HepG2 (cell line): ENCODE data around the gene TRPT1. TPM values are rescaled to one million over a fixed set of nuclear protein-coding genes. Genes with fewer than 3 reads are reported as not detected.

Experiments
- ATAC-seq: fragments of 200-7000 bp; cut with Tn5 transposase; 3 replicates; pipeline ENCODE4 v1.9.1; 2020; ENCODE audit warnings: mild to moderate bottlenecking, moderate library complexity
- BruUV-seq: library from RNA; stranded (reverse); fragments of 400-500 nt; replicated peaks from 2 replicates; lab custom pipeline; 2021; lab: Mats Ljungman, UMichigan
- CTCF ChIA-PET: fragments of 300-600 bp; formaldehyde crosslinking; extraction: SDS; loops from one replicate; lab custom pipeline; 2021; ENCODE audit warnings: low total read pairs, inconsistent platforms, low intra/inter-chr PET ratio; lab: Yijun Ruan, JAX
- POLR2A ChIA-PET: fragments of 350-600 bp; sonication (Branson Sonifier 250); formaldehyde crosslinking; loops from one replicate; lab custom pipeline; 2020; ENCODE audit warnings: antibody characterized with exemption, inconsistent platforms; lab: Yijun Ruan, JAX
- DNase-seq: peaks from one replicate; pipeline ENCODE4 v3.0.0-alpha.2; 2015; ENCODE audit warnings: low spot score
- FAIRE-seq: peaks from 3 replicates; lab custom pipeline; 2011; peaks lifted over from hg19 to GRCh38; lab: Jason Lieb, UNC
- H2AFZ ChIP-seq: one replicate; pipeline ENCODE4 v1.6.1; 2011; ENCODE audit warnings: low read length, inconsistent platforms
- H3K27ac ChIP-seq: fragments of 300-600 bp; 3 replicates; pipeline ENCODE4 v1.8.0; 2011; ENCODE audit warnings: mixed run types, mild to moderate bottlenecking, mixed read lengths, low read length, inconsistent platforms; ENCODE audit not compliant: insufficient read depth; ENCODE audit errors: extremely low read length
- H3K27me3 ChIP-seq, 2 experiments: fragments of 200-600 bp in 1 of 2; 2 replicates in 1 of 2; 3 replicates in 1 of 2; pipeline versions ENCODE4 v1.6.0 to v1.8.0; 2011; ENCODE audit warnings: low read length in 2 of 2, mild to moderate bottlenecking in 2 of 2, moderate library complexity in 2 of 2, inconsistent platforms in 1 of 2; ENCODE audit not compliant: insufficient read depth in 2 of 2, control insufficient read depth in 1 of 2
- H3K36me3 ChIP-seq, 2 experiments: fragments of 200-600 bp in 1 of 2; replicated peaks in 1 of 2; 2 replicates in 1 of 2; 3 replicates in 1 of 2; pipeline versions ENCODE4 v1.5.1 to v1.8.0; 2011; ENCODE audit warnings: low read length in 2 of 2, inconsistent platforms in 1 of 2; ENCODE audit not compliant: insufficient read depth in 2 of 2, control insufficient read depth in 1 of 2
- H3K4me1 ChIP-seq: 2 replicates; pipeline ENCODE4 v1.5.1; 2012; ENCODE audit warnings: low read length, inconsistent platforms; ENCODE audit not compliant: insufficient read depth
- H3K4me2 ChIP-seq: 2 replicates; pipeline ENCODE4 v1.6.0; 2011; ENCODE audit warnings: low read depth, low read length, inconsistent platforms
- H3K4me3 ChIP-seq, 3 experiments: fragments of 200-600 bp in 1 of 3; sonication (generic), shearing (Covaris generic) in 1 of 3; replicated peaks in 1 of 3; 2 replicates each; pipeline ENCODE4 v1.5.1; 2011 to 2016; ENCODE audit warnings: low read length in 3 of 3, inconsistent platforms in 2 of 3, low read depth in 2 of 3, mild to moderate bottlenecking in 2 of 3, control low read depth in 1 of 3, mixed read lengths in 1 of 3; ENCODE audit not compliant: insufficient read depth in 1 of 3
- H3K79me2 ChIP-seq: one replicate; pipeline ENCODE4 v1.6.1; 2011; ENCODE audit warnings: low read length, inconsistent platforms; ENCODE audit not compliant: insufficient read depth
- H3K9ac ChIP-seq: 2 replicates; pipeline ENCODE4 v1.6.0; 2011; ENCODE audit warnings: mild to moderate bottlenecking, low read depth, low read length, inconsistent platforms; ENCODE audit not compliant: insufficient read depth
- H3K9me3 ChIP-seq: 2 replicates; pipeline ENCODE4 v1.5.1; 2012; ENCODE audit warnings: mild to moderate bottlenecking, low read length
- H4K20me1 ChIP-seq: 2 replicates; pipeline ENCODE4 v1.6.0; 2011; ENCODE audit warnings: inconsistent platforms, mild to moderate bottlenecking, low read length, moderate library complexity; ENCODE audit not compliant: insufficient read depth
- BCL6 ChIP-seq: IDR thresholded peaks from 2 replicates; pipeline ENCODE4 v1.6.1; 2016; ENCODE audit warnings: missing genetic modification reagents, missing compliant biosample characterization
- POLR2A ChIP-seq, 2 experiments: IDR thresholded peaks; 2 replicates each; pipeline ENCODE4 v1.6.1; 2011; ENCODE audit warnings: low read depth in 2 of 2, low read length in 2 of 2, mild to moderate bottlenecking in 1 of 2, moderate library complexity in 1 of 2; ENCODE audit not compliant: insufficient read depth in 1 of 2
- SCMH1 ChIP-seq: sonication (generic); formaldehyde crosslinking; IDR thresholded peaks from 2 replicates; pipeline ENCODE4 v1.9.0; 2021; ENCODE audit warnings: missing genetic modification reagents, mild to moderate bottlenecking, borderline replicate concordance
- WGBS: methylation state at CpG from one replicate; pipeline ENCODE4 v1.1.6; 2017; ENCODE audit warnings: low lambda C conversion rate; 5-methylcytosine and 5-hydroxymethylcytosine counted together
- in situ Hi-C: cut with HindIII; loops from 2 replicates; pipeline ENCODE4 v1.10.0; 2017; ENCODE audit warnings: low pct_unique_long_range_greater_than_20kb; ENCODE audit not compliant: extremely low pct_ligation_motif_present
- intact Hi-C: fragments of 100-400 bp; cut with micrococcal nuclease; formaldehyde crosslinking; loops from one replicate; pipeline ENCODE4 v1.10.0; 2022; ENCODE audit not compliant: unreplicated experiment
- polyA plus RNA-seq, 8 experiments: library from polyadenylated mRNA; depleted of rRNA in 3 of 8; stranded (reverse) in 7 of 8; unstranded in 1 of 8; fragments of >200 nt; fragmentation: Illumina TruSeq in 4 of 8; extraction: Trizol in 4 of 8; gene quantifications; 2 replicates each; pipeline versions ENCODE4 v1.2.1 to v1.2.3, GENCODE V29; 2011 to 2016; ENCODE audit warnings: low read depth in 4 of 8, missing spikeins in 1 of 8, mixed read lengths in 1 of 8; ENCODE audit not compliant: insufficient read depth in 1 of 8
- total RNA-seq, 5 experiments: library from RNA; depleted of rRNA; stranded (reverse); fragments of >200 nt; fragmentation: Illumina TruSeq; extraction: Trizol; gene quantifications; 2 replicates each; pipeline ENCODE4 v1.2.3, GENCODE V29; 2016; ENCODE audit warnings: low read depth in 1 of 5

Gene TRPT1
- total and polyA plus RNA-seq, 2 of the 13 experiments (the other 11 are each of a cell fraction or from before 2014, with no cell fraction given): 24.8 to 40.7 TPM

DNA sequence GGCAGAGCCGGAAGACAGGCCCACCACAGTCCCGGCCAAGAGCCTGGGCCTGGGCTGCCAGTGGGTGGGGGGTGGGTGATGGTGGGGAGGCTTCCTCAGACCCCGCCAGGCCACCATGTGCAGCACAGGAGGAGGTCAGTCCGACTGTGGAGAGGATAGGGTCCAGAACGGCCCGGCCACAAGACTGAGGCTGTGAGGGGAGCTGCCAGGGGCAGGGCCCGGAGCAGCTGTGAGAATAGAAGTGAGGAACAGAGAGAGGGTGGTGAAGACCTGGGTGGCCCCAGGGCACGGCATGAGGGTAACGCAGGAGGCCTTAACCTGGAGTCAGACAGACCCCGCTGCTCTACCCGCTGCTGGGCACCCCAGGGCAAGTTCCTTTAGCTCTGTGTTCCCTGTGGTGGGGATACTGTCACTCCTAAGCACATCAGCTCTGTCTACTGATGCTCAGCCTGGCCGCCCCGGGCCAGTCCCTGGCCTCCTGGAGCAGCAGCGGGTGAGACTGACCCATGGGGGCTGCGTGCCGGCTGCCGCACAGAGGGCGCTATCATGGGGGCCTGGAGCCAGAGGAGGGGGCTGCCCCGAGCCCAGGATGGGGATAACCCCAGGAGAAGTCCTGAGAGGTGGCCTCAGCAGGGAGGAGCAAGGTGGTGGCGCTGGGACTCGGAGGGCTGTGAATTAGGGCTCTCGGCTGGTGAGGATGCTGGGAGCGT, 17.7 kb downstream of the TRPT1 start:
- 83% methylated on average over 18 of the region's 23 CpGs for WGBS
- intact Hi-C loops: no loop called here
- Histone ChIP-seq H3K27me3 (peaks cover 0 to 1% of the 10 kb centered on the region in 2 experiments; a peak in 1 of 5 replicates), H3K4me2 (no peak overlapping the region), H3K9me3 (no peaks in the 10 kb centered on the region), H3K4me3 (no peak overlapping the region), H3K9ac (no peak overlapping the region), H3K79me2 (no peaks in the 10 kb centered on the region), H3K36me3 (peaks cover 12% of the 10 kb centered on the region in 2 experiments; a peak in 4 of 5 replicates), H3K4me1 (peaks cover 17% of the 10 kb centered on the region), H2AFZ (no peak overlapping the region), H3K27ac (no peak overlapping the region), H4K20me1 (0 out of 2 replicates have a peak, but pooled peaks cover 2% of the 10 kb centered on the region)
- TF ChIP-seq SCMH1 (CRISPR knock-in tag): no peak
- TF ChIP-seq POLR2A (IDR thresholded peaks at IDR 0.05; ENCODE audit: insufficient read depth in 1 of 2, low read depth in 2 of 2, low read length in 2 of 2): 0 out of 4 replicates have a peak, but pooled peaks of 1 of the 2 experiments have one; percentile 1
- in situ Hi-C loops: no loop called here
- CTCF ChIA-PET: no interaction called here
- BruUV-seq: no TSS peak
- POLR2A ChIA-PET: interaction anchor here (1.4 kb wide), 1 partner anchor 61 kb away, joined by 5 read pairs; no protein-coding TSS in a partner anchor
- ATAC-seq: peak; percentile 11
- FAIRE-seq: no peak
- DNase-seq: no peak

DNA sequence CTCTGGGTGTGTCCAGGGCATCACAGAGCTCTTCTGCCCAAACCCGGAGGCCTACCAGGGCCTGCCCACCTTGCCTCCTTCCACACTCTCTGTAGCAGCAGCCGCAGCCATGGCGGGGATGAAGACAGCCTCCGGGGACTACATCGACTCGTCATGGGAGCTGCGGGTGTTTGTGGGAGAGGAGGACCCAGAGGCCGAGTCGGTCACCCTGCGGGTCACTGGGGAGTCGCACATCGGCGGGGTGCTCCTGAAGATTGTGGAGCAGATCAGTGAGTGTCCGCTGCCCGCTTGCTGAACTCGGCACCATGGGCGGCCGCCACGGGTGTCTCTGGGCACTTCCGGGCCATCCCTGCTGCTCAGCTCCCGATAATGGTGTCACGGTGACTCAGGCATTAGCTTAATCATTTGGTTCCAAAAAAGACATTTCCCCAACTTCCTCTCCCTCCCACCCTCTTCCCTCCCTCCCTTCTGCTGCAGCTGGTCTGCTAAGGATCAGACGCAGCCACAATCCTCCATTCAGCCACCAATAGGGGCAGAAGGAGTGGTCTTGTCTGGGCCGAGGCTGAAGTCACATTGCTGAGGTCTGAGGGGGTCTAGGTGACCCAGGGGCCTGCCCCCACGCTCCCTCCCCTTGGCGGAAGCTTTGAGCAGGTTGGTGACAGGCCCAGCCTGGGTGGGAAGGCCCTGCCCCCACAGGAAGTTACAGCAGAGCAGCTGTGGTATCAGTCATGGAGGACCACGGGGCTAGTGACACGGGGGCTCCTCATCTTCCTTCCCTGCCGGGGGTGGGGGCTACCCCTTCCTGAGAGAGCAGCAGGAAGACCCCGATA, 18.5 kb downstream of the TRPT1 start:
- WGBS: 86% methylated on average over 18 of the region's 30 CpGs
- no peak overlapping the region for H3K27ac ChIP-seq
- TF ChIP-seq BCL6 (CRISPR knock-in tag) (no peak), POLR2A (IDR thresholded peaks at IDR 0.05; ENCODE audit: insufficient read depth in 1 of 2, low read depth in 2 of 2, low read length in 2 of 2) (0 out of 4 replicates have a peak, but pooled peaks of 1 of the 2 experiments have one; percentile 2)
- H3K79me2 ChIP-seq: no peaks in the 10 kb centered on the region
- no TSS peak for BruUV-seq
- no peak overlapping the region for H3K4me2 ChIP-seq
- CTCF ChIA-PET: no interaction called here
- in situ Hi-C loops (no loop called here), intact Hi-C loops (no loop called here)
- ATAC-seq: no peak
- H3K4me3 ChIP-seq: no peak overlapping the region
- H3K27me3 ChIP-seq: peaks cover 0 to 1% of the 10 kb centered on the region in 2 experiments; a peak in 1 of 5 replicates
- no peak for FAIRE-seq
- peaks cover 17% of the 10 kb centered on the region for H3K4me1 ChIP-seq
- H2AFZ ChIP-seq: no peak overlapping the region
- DNase-seq: no peak
- H3K36me3 ChIP-seq: peaks cover 19% of the 10 kb centered on the region in 2 experiments; a peak in 4 of 5 replicates
- POLR2A ChIA-PET: interaction anchor here (1.4 kb wide), 1 partner anchor 62 kb away, joined by 5 read pairs; no protein-coding TSS in a partner anchor
- no peaks in the 10 kb centered on the region for H3K9me3 ChIP-seq
- 0 out of 2 replicates have a peak, but pooled peaks cover 2% of the 10 kb centered on the region for H4K20me1 ChIP-seq
- H3K9ac ChIP-seq: no peak overlapping the region
